Measurements from ENCODE around the gene SPCS2.
"Not testable (repeated sequence)": the region's sequence is repeated elsewhere in the genome, so short reads cannot be mapped to it uniquely, and the experiment has no call there.

SPCS2 gene

GRCh38 chr11:75002516-75002915, 53.5 kb downstream of the SPCS2 start:
- DNase-seq (ENCODE audit: low read depth) = no peak

GRCh38 chr11:75004215-75004614, 55.1 kb downstream of the SPCS2 start:
- DNase-seq (ENCODE audit: low read depth) = no peak

GRCh38 chr11:75011357-75011756, 62.3 kb downstream of the SPCS2 start:
- no peak for DNase-seq (ENCODE audit: low read depth)

- DNase-seq (ENCODE audit: low read depth) = no peak
These were observed 62.8 kb downstream of the SPCS2 start for GRCh38 chr11:75011872-75012271.

- no peak for DNase-seq (ENCODE audit: low read depth)
These were observed 64.0 kb downstream of the SPCS2 start for GRCh38 chr11:75013051-75013450.

- DNase-seq (ENCODE audit: low read depth) = peak; percentile 30
These were observed 65.1 kb downstream of the SPCS2 start for GRCh38 chr11:75014129-75014528.

GRCh38 chr11:75019200-75019599, 70.1 kb downstream of the SPCS2 start:
- DNase-seq (ENCODE audit: low read depth) = not testable (repeated sequence)

- DNase-seq (ENCODE audit: low read depth) = not testable (repeated sequence)
These were observed 71.3 kb downstream of the SPCS2 start for GRCh38 chr11:75020328-75020727.

- no peak for DNase-seq (ENCODE audit: low read depth)
These were observed 73.2 kb downstream of the SPCS2 start for GRCh38 chr11:75022296-75022695.

GRCh38 chr11:75022759-75023396, 73.8 kb downstream of the SPCS2 start:
- DNase-seq (ENCODE audit: low read depth) = peak; percentile 39

- DNase-seq (ENCODE audit: low read depth) = no peak
These were observed 74.5 kb downstream of the SPCS2 start for GRCh38 chr11:75023446-75024067.

GRCh38 chr11:75024068-75024449, 75.0 kb downstream of the SPCS2 start:
- no peak for DNase-seq (ENCODE audit: low read depth)

GRCh38 chr11:75024764-75025211, 75.7 kb downstream of the SPCS2 start:
- no peak for DNase-seq (ENCODE audit: low read depth)

GRCh38 chr11:75025561-75025960, 76.5 kb downstream of the SPCS2 start:
- DNase-seq (ENCODE audit: low read depth) = no peak

GRCh38 chr11:75028321-75028720, 79.3 kb downstream of the SPCS2 start:
- DNase-seq (ENCODE audit: low read depth) = no peak
